Stimulated activated memory B cell treated with anti-CD40 and anti-IgM and Interleukin-4, amounts not matched to agents 10 μg/mL and 1 μg/mL and 100 μg/mL, for 72 hours (primary cell): Measurements from ENCODE around the gene ARHGAP15.

Experiments
- ATAC-seq: fragments of 150-1000 bp; cut with Tn5 transposase; 2 replicates; pipeline ENCODE4 v1.10.0; 2021
- H3K27ac Mint-ChIP-seq: one replicate; pipeline ENCODE4 v1.8.0; 2022; ENCODE audit warnings: mild to moderate bottlenecking, mixed read lengths
- H3K27me3 Mint-ChIP-seq: one replicate; pipeline ENCODE4 v1.8.0; 2022; ENCODE audit warnings: mixed read lengths
- H3K36me3 Mint-ChIP-seq: one replicate; pipeline ENCODE4 v1.8.0; 2022; ENCODE audit warnings: mixed read lengths
- H3K4me1 Mint-ChIP-seq: one replicate; pipeline ENCODE4 v1.8.0; 2022; ENCODE audit warnings: mixed read lengths
- H3K4me3 Mint-ChIP-seq: one replicate; pipeline ENCODE4 v1.8.0; 2022; ENCODE audit warnings: mild to moderate bottlenecking, moderate library complexity, mixed read lengths
- H3K9me3 Mint-ChIP-seq: one replicate; pipeline ENCODE4 v1.8.0; 2022; ENCODE audit warnings: mixed read lengths

The ARHGAP15 gene

DNA sequence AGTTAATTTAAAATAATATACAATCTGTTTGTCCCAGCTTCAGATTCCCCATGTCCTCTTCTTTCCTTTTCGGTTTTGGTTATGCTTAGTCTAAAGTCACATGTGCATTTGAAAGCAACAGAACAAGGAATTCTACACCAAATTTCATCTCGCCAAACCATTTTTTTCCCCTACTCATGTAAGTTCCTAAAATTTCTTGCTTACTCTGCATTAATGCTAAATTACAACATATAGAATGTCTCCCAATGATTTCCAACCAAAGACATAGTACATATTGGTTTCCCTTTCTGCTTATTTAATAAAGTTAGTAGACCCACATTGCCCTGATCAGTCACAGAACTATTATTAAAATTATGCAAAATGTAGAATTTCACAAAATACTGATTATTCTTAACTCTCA, 212.3 kb downstream of the ARHGAP15 start:
- no peaks in the 10 kb centered on the region for H3K27me3 Mint-ChIP-seq
- H3K9me3 Mint-ChIP-seq = no peaks in the 10 kb centered on the region
- peaks cover 21% of the 10 kb centered on the region for H3K4me1 Mint-ChIP-seq
- peaks cover 30% of the 10 kb centered on the region for H3K36me3 Mint-ChIP-seq
- ATAC-seq = no peak
- no peak overlapping the region for H3K4me3 Mint-ChIP-seq
- no peak overlapping the region for H3K27ac Mint-ChIP-seq

DNA sequence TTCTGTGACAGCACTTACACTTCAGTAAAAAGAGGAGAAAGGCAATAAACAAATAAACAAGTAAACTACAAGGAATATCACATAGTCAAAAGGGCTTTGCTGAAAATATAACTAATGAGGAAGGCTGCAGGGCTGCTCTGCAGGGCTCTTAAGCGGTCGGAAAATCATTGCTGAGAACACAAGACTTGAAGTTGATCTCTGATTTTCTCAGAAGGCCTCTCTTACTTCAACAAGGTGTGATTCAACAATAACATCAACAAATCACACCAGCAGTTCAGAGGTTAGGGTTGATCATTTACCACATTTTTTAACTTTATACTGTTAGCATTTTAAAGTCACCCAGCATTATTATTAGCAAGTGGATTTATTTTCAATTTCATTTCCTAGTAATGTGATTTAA, 215.6 kb downstream of the ARHGAP15 start:
- Mint-ChIP-seq H3K4me3 (no peak overlapping the region), H3K4me1 (peaks cover 14% of the 10 kb centered on the region), H3K36me3 (peaks cover 21% of the 10 kb centered on the region), H3K9me3 (no peaks in the 10 kb centered on the region), H3K27ac (peak overlapping the region; percentile 19), H3K27me3 (no peaks in the 10 kb centered on the region)
- ATAC-seq = no peak

DNA sequence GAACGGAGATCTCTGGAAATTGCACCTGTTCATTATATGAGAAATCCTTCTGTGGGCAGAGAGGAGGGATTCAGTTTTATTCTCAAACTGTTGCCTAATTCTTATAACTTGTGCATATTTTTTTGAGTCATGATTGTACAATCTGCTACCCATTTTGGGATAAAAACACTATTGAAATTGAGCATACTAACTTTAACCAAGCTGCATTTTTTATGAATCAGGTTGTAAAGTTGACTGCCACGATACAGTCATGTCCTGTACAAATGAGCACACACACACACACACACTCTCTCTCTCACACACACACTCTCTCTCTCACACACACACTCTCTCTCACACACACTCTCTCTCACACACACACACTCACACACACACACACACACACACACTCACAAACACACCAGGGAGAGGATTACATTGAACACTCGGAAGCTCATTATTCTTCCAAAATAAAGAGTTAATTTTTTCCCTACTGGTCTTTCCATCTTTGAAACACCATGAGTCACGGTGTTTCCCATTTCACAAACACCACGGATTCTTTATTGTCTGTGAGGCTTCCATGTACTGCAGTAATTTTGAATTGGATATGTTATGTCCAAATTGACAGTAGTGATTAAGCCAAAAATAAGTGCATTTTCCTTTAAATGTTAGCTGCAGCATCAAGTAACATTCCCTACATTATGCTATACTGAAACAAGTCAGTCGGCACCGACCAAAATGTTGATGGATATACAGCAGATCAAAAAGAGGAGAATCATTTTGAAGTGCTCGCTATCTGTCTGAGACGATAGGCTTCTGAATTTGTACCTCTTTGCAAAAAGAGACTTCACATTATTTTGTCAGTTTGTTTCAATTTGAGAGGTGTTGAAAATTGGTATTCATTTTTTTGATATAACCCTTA, 216.9 kb downstream of the ARHGAP15 start:
- Mint-ChIP-seq H3K36me3 (peaks cover 16% of the 10 kb centered on the region), H3K9me3 (no peaks in the 10 kb centered on the region), H3K4me1 (peaks cover 14% of the 10 kb centered on the region), H3K27ac (no peak overlapping the region), H3K27me3 (no peaks in the 10 kb centered on the region), H3K4me3 (no peak overlapping the region)
- ATAC-seq = no peak

DNA sequence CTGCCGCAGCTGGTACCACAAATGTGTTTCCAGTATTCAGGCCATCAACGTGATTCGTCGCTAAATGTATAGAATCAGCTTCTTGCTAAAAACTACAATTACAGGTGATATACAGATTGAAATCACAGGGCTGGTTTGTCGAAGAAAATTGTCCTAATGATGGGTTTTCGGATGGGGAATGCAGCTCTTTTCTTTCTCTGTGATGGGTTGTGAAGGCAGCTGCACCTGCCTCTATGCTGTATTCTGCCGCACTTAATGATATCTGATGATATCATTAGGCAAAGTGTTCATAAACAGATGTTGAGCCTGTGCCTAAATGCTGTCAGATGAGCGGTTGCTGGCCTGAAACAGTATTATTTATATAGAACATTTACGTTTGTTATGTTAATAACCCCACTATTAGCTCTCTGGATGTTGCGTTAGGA, 218.1 kb downstream of the ARHGAP15 start:
- ATAC-seq = no peak
- Mint-ChIP-seq H3K27me3 (no peaks in the 10 kb centered on the region), H3K9me3 (no peaks in the 10 kb centered on the region), H3K36me3 (peaks cover 16% of the 10 kb centered on the region), H3K27ac (no peak overlapping the region), H3K4me1 (peaks cover 14% of the 10 kb centered on the region), H3K4me3 (no peak overlapping the region)

DNA sequence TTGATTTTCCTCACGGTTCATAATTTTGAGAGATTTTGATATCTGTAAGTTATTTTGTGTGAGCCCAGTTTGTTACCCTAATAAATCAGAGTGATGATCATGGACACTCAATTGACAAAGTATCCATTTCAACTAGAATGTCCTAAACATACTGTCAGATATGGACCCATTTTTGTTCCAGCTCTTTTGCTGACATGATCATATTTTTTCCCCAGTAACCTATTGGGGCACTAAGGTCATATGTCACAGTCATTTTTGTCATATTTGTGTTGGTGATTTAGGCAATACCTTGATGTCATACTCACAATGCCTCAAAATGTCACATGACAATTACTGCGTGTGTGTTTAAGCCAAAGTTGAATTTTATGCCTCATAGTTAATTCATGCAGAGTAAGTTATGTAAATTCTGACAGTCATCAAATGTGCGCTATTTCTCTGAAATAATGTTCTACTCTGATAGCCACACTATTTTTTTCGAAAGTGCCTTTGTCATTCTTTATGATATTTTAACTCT, 218.7 kb downstream of the ARHGAP15 start:
- no peaks in the 10 kb centered on the region for H3K9me3 Mint-ChIP-seq

DNA sequence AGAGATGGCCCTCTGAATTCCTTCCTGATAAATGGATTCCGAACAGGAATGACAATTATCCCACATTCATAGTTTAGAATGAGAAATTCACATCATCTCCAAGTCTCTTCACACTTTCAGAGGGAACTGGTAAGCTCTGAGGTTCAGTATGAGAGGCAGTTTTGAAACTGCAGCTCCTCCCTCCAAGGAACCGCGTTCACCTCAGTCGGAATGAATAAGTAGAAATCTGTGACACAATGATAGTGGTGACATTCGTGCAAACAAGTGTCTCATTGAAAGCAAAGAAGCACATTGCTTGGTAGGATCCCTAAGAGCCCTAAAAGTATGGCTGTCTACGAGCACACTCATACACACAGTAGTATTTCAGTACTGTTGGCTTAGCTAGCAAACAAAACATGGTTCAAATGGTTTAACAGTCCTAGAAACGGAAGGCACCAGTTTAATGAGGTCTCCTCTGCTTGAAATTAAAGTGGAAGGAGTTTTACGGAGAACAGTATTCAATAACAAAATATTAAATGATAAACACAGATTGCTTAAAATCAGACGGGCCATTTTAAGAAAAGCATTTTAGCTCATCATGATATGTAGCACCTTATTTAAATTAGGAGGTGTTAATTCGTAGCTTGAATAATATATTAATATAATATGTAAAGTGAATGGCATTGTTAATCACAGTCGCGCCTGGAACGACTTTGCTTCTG, 225.0 kb downstream of the ARHGAP15 start:
- no peaks in the 10 kb centered on the region for H3K4me1 Mint-ChIP-seq
- ATAC-seq = no peak
- no peak overlapping the region for H3K27ac Mint-ChIP-seq
- H3K9me3 Mint-ChIP-seq = no peaks in the 10 kb centered on the region
- H3K27me3 Mint-ChIP-seq = no peaks in the 10 kb centered on the region
- H3K4me3 Mint-ChIP-seq = no peak overlapping the region
- H3K36me3 Mint-ChIP-seq = peaks cover 3% of the 10 kb centered on the region

More for the DNA sequence above, 218.7 kb downstream of the ARHGAP15 start:
- Mint-ChIP-seq H3K4me3 (no peak overlapping the region), H3K4me1 (peaks cover 11% of the 10 kb centered on the region), H3K36me3 (peaks cover 12% of the 10 kb centered on the region), H3K27ac (no peak overlapping the region), H3K27me3 (no peaks in the 10 kb centered on the region)
- ATAC-seq = no peak

DNA sequence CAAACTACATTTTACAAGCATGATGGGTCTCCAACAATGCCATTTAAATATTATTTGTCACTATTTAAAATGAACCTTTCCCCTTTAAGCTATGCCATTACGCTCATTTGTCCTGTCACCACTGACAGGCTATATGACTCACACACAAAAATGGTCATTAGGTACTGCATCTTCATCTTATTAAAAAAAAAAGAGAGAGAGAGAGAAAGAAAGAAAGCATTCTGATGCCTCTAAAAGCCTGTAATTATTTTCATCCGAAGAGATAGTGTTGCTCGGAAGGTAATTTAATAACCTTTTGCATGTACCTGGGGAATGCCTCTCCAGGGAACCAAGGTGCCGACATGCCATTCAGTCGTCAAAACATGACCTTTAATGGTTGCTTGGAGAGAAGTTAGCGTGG, 226.7 kb downstream of the ARHGAP15 start:
- no peaks in the 10 kb centered on the region for H3K9me3 Mint-ChIP-seq
- H3K36me3 Mint-ChIP-seq = peaks cover 6% of the 10 kb centered on the region
- H3K4me3 Mint-ChIP-seq = no peak overlapping the region
- H3K4me1 Mint-ChIP-seq = no peaks in the 10 kb centered on the region
- no peak for ATAC-seq
- H3K27me3 Mint-ChIP-seq = no peaks in the 10 kb centered on the region
- no peak overlapping the region for H3K27ac Mint-ChIP-seq

DNA sequence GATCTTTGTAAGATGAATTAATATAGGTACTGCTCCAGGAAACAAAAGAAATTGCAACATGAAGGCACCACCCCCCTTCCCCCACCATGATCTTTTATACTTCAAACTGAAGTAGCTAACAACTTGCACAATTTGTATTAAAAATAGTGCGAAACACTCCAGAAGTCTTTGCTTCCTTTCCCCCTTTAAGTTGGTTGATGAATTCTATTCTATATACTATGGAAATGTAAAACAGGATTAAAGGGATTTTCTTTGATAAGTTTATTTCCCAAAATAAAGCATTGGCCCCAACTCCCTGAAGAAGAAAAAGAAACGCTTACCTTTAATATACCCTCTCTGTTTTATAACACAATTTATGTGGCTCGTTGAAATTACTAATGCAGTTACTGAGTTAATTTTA, 227.1 kb downstream of the ARHGAP15 start:
- Mint-ChIP-seq H3K36me3 (peaks cover 6% of the 10 kb centered on the region), H3K4me3 (no peak overlapping the region), H3K27ac (no peak overlapping the region), H3K9me3 (no peaks in the 10 kb centered on the region), H3K27me3 (no peaks in the 10 kb centered on the region), H3K4me1 (no peaks in the 10 kb centered on the region)
- no peak for ATAC-seq

DNA sequence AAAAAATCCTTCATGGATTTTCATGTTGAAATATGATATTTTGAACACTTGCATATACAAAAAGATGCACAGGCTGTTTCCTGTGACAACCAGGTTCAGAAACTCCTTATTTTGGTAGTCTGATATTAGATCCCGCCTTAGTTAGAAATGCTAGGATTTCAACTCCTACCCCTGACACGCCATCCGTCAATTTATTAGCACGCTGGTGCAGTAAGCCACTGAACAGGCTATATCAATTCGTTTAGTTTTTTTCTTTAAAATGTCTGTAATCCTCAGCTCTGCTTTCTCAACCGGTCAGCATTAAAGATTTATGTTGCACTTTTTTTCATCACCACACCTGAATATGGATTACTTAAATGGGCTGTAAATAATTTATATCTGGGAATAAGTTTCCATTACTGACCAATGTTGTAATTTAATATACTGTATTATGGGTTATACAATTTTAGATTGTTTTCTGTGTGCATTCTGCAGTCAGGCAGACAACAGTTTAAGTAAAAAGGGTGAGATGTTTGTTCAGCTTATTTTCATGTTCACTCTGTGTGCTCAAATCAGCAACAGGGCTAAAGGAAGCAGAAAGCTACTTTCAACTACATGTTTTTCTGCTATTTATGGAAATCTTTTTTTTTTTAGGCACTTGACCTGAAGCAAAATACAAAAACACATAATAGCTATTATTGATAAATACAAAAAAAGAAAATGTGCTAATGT, 227.7 kb downstream of the ARHGAP15 start:
- Mint-ChIP-seq H3K27ac (no peak overlapping the region), H3K4me3 (no peak overlapping the region)

DNA sequence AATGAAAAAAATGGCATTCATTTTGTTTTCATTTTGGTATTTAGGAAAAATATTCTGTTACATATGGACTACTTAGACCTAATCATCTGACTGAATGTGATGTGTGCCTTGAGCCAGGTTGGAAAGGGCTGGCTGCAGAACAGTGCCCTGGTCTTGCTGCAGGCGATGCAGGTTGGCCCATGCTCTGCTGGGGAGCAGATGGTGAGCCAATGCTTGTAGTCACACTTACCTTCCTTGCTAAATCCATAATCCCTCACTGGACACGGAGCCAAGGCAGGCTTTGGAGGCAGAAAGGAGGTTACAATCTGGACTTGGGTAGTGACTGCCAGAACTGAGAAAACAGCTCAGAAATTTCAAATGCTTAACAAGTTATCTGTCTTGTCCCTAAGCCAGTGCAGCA, 228.7 kb downstream of the ARHGAP15 start:
- Mint-ChIP-seq H3K27ac (no peak overlapping the region), H3K9me3 (no peaks in the 10 kb centered on the region), H3K36me3 (peaks cover 19% of the 10 kb centered on the region), H3K27me3 (no peaks in the 10 kb centered on the region), H3K4me1 (no peaks in the 10 kb centered on the region), H3K4me3 (no peak overlapping the region)
- no peak for ATAC-seq

More for the DNA sequence above, 227.7 kb downstream of the ARHGAP15 start:
- no peaks in the 10 kb centered on the region for H3K4me1 Mint-ChIP-seq
- no peaks in the 10 kb centered on the region for H3K27me3 Mint-ChIP-seq
- ATAC-seq = no peak
- H3K36me3 Mint-ChIP-seq = peaks cover 9% of the 10 kb centered on the region
- H3K9me3 Mint-ChIP-seq = no peaks in the 10 kb centered on the region

DNA sequence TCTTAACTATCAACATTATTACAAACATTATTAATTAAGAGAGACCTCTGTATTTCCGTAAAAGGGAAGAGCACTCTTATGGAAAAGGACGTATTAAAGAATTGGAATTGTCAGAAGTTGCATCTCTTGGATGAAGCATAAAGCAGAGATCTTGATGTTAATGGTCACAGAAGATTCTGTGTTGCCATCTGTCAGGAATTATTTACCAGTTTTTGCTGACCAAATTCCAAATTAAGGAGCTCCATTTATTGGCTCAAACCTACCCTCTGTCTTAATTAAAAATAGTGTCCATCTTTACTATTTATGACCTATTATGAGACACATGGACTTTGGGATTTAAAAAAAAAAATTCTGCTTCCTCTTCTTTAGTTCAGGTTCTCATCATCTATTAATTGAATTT, 232.1 kb downstream of the ARHGAP15 start:
- no peak for ATAC-seq
- H3K36me3 Mint-ChIP-seq = peaks cover 30% of the 10 kb centered on the region
- H3K9me3 Mint-ChIP-seq = no peaks in the 10 kb centered on the region
- no peaks in the 10 kb centered on the region for H3K4me1 Mint-ChIP-seq
- H3K27ac Mint-ChIP-seq = no peak overlapping the region
- H3K27me3 Mint-ChIP-seq = no peaks in the 10 kb centered on the region
- H3K4me3 Mint-ChIP-seq = no peak overlapping the region

DNA sequence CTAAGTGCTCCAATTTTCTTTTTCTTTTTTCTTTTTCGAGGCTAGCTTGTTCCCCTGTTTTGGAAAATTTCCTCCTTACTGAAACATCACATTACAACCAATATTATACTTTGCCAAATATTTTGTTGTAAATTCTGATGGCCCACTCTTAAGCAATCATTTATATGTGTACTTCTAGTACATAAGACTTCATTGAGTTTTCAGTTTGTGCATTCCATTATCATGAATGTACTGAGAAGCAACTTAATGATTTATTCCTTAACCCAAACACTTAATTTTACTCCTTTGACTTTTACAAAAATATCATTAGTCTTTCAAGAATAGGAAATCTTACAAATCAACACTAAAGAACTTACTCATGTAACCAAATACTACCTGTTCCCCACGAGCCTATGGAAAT, 242.4 kb downstream of the ARHGAP15 start:
- no peak for ATAC-seq
- Mint-ChIP-seq H3K4me3 (no peak overlapping the region), H3K27me3 (no peaks in the 10 kb centered on the region), H3K4me1 (peaks cover 25% of the 10 kb centered on the region), H3K9me3 (no peaks in the 10 kb centered on the region), H3K27ac (no peak overlapping the region), H3K36me3 (peaks cover 51% of the 10 kb centered on the region)

DNA sequence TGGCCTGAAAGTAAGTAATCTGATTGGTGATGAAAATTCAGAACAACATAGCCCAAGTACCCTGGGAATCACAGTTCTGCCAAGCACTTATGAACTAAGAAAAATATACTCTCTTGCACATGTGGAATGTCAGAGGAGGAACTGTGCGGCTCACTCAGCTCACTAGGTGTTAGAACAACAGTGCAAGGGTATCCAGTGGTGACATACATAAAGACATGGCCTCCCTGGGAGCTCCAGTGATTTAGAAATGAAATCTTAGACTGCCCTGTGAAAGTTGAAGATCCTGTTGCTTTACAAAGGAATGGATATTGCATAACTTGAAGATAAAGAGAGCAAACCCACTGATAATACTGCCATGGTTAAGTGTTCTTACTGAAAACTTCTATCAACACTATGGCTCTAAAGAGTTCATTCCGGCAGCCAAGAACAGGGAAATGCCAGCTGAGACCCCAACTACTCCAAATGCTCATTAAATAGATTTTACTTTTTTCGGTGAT, 246.2 kb downstream of the ARHGAP15 start:
- peaks cover 36% of the 10 kb centered on the region for H3K36me3 Mint-ChIP-seq
- no peak overlapping the region for H3K27ac Mint-ChIP-seq
- H3K9me3 Mint-ChIP-seq = no peaks in the 10 kb centered on the region
- H3K4me1 Mint-ChIP-seq = peaks cover 12% of the 10 kb centered on the region
- no peak for ATAC-seq
- no peak overlapping the region for H3K4me3 Mint-ChIP-seq
- H3K27me3 Mint-ChIP-seq = no peaks in the 10 kb centered on the region

DNA sequence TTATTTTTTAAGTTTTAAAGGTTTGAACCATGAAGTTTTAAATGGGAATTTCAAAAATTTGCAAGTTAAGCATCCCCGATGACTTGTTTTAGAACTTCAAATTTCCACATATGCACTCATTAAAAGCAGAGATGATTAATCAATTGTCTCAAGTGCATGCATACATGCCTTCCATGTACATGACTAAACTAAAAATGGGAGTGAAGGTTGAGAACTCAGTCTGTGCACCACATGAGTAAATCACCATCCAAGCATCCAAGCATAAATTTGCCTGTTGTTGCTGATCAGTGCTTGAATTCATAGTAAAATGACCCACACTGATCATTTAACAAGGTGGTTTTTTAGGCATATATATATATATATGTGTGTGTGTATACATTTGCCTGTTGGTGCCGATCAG, 249.8 kb downstream of the ARHGAP15 start:
- no peak for ATAC-seq
- Mint-ChIP-seq H3K4me1 (peaks cover 6% of the 10 kb centered on the region), H3K27ac (no peak overlapping the region), H3K9me3 (no peaks in the 10 kb centered on the region), H3K4me3 (no peak overlapping the region), H3K36me3 (peaks cover 36% of the 10 kb centered on the region), H3K27me3 (no peaks in the 10 kb centered on the region)

DNA sequence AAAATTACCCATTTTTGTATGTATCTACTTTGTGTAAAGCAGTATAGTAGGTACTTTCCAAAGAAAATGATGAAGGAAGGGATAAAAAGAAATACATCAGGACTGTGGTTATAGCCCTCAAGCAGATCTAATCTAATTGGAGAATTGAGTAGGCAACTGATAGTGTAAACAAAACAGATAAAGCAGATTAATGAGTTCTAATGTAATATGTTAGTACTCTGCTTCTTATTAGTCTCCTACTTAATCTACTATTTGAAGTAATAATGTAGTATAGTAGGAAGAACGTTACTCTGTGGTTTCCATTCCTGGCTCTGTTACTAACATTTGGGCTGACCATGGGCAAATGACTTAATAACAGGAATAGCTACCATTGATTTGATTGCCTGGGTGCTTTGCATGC, 250.7 kb downstream of the ARHGAP15 start:
- no peak for ATAC-seq
- H3K9me3 Mint-ChIP-seq = no peaks in the 10 kb centered on the region
- H3K4me1 Mint-ChIP-seq = peaks cover 6% of the 10 kb centered on the region
- H3K4me3 Mint-ChIP-seq = no peak overlapping the region
- no peaks in the 10 kb centered on the region for H3K27me3 Mint-ChIP-seq
- H3K27ac Mint-ChIP-seq = no peak overlapping the region
- H3K36me3 Mint-ChIP-seq = peaks cover 30% of the 10 kb centered on the region
